Breast epithelium (tissue), 3 donors: ENCODE results near the gene THOC6.

Experiments used
- CTCF ChIP-seq, 3 donors: fragments of 450-650 bp; IDR thresholded peaks; one replicate each; pipeline ENCODE4 v1.5.1; 2016 to 2017; ENCODE audit warnings: antibody characterized with exemption in 3 of 3, mild to moderate bottlenecking in 3 of 3, moderate library complexity in 3 of 3
- POLR2A ChIP-seq: fragments of 450-650 bp; IDR thresholded peaks from one replicate; pipeline ENCODE4 v1.6.1; 2016; ENCODE audit warnings: antibody characterized with exemption, mild to moderate bottlenecking, moderate library complexity
- POLR2AphosphoS5 ChIP-seq, 3 donors: sonication (generic); formaldehyde crosslinking; IDR thresholded peaks; one replicate each; pipeline ENCODE4 v1.6.1; 2017; ENCODE audit warnings: antibody characterized with exemption in 3 of 3

GRCh38 chr16:3017794-3018506 lies 5.9 kb upstream of the THOC6 start, which contains the start of gene CLDN6:
- TF ChIP-seq CTCF (IDR thresholded peaks at IDR 0.05) (no peak), POLR2A (no peak), POLR2AphosphoS5 (IDR thresholded peaks at IDR 0.05) (no peak)
